ENCODE measurements around the gene SPATA31C1.

Gene SPATA31C1

DNA sequence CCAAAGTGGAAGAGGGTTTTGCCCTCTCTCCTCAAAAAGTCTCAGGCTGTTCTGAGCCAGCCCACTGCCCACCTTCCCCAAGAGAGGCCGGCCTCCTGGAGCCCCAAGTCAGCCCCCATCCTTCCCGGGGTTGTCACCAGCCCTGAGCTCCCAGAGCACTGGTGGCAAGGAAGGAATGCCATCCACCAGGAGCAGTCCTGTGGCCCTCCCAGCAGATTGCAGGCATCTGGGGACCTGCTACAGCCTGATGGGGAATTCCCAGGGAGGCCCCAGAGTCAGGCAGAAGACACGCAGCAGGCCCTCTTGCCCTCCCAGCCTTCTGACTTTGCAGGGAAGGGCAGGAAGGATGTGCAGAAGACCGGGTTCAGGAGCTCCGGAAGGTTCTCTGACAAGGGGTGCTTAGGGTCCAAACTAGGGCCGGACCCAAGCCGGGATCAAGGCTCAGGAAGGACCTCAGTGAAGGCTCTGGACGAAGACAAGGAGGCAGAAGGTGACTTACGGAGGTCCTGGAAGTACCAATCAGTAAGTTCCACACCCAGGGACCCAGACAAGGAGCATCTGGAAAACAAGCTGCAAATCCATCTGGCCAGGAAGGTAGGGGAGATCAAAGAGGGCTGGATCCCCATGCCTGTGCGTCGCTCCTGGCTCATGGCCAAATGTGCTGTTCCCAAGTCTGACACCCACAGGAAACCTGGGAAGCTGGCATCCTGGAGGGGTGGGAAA lies 31.4 kb upstream of the SPATA31C1 start:
- H3K4me1 ChIP-seq, result peaks cover 16% of the 10 kb centered on the region
- H3K4me3 ChIP-seq, result no peak overlapping the region
- TF ChIP-seq Cebpa-rat (IDR thresholded peaks at IDR 0.05), result no peak
- no peak overlapping the region for H3K27ac ChIP-seq
- H3K9me3 ChIP-seq, result no peaks in the 10 kb centered on the region
- H3K27me3 ChIP-seq, result no peaks in the 10 kb centered on the region
- no peak overlapping the region for H3K9ac ChIP-seq
- H3K36me3 ChIP-seq, result no peaks in the 10 kb centered on the region
- H4K20me1 ChIP-seq, result no peaks in the 10 kb centered on the region
- no peak overlapping the region for H3K4me2 ChIP-seq

DNA sequence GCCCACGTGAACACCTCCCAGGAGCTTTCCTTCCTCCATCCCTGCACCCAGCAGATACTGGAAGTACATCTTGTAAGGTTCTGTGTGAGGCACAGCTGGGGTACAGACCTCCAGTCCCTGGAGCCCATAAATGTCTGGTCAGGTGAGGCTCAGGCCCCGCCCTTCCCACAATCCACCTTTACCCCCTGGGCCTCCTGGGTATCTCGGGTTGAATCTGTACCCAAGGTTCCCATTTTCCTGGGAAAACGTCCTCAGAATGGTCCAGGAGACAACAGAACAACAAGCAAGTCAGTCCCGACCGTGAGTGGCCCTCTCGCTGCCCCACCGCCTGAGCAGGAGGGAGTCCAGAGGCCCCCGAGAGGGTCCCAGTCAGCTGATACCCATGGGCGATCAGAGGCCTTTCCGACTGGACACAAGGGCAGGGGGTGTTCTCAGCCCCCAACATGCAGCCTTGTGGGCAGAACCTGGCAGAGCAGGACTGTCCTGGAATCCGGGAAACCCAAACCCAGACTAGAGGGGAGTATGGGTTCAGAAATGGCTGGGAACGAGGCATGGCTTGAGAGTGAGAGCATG lies 30.7 kb upstream of the SPATA31C1 start:
- H3K36me3 ChIP-seq, result no peaks in the 10 kb centered on the region
- no peak overlapping the region for H3K27ac ChIP-seq
- no peak overlapping the region for H3K4me3 ChIP-seq
- no peak overlapping the region for H3K9ac ChIP-seq
- H3K9me3 ChIP-seq, result no peaks in the 10 kb centered on the region
- no peaks in the 10 kb centered on the region for H3K27me3 ChIP-seq
- TF ChIP-seq Cebpa-rat (IDR thresholded peaks at IDR 0.05), result no peak
- no peaks in the 10 kb centered on the region for H4K20me1 ChIP-seq
- peaks cover 16% of the 10 kb centered on the region for H3K4me1 ChIP-seq
- no peak overlapping the region for H3K4me2 ChIP-seq

DNA sequence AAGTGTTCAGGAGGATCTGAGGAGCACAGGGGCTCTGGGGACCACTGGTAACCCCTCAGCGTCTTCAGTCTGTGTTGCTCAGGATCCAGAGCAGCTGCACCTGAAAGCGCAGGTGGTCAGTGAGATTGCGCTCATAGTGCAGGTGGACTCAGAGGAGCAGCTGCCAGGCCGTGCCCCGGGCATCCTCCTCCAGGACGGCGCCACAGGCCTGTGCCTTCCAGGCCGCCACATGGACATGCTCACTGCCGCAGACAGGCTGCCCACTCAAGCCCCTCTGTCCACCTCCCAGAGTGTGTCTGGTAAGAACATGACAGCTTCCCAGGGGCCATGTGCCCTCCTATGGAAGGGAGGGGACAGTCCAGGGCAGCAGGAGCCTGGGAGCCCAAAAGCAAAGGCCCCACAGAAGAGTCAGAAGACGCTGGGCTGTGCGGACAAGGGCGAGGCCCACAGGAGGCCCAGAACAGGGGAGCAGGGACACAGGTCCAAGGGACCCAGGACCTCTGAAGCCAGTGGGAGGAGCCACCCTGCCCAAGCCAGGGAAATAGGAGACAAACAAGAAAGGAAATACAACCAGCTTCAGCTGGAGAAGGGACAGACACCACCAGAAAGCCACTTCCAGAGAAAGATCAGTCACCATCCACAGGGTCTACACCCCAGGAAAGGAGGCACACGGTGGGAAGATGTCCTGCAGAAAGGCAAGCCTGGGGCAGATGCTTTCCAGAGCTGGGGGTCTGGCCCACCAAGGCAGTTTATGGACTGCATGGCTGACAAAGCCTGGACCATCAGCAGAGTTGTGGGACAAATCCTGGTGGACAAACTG lies 29.9 kb upstream of the SPATA31C1 start:
- H3K36me3 ChIP-seq, result no peaks in the 10 kb centered on the region
- H3K4me3 ChIP-seq, result no peak overlapping the region
- H3K9ac ChIP-seq, result no peak overlapping the region
- no peaks in the 10 kb centered on the region for H4K20me1 ChIP-seq
- H3K4me1 ChIP-seq, result peaks cover 10% of the 10 kb centered on the region
- H3K27me3 ChIP-seq, result no peaks in the 10 kb centered on the region
- H3K4me2 ChIP-seq, result no peak overlapping the region
- no peak overlapping the region for H3K27ac ChIP-seq
- H3K9me3 ChIP-seq, result no peaks in the 10 kb centered on the region
- TF ChIP-seq Cebpa-rat (IDR thresholded peaks at IDR 0.05), result no peak

DNA sequence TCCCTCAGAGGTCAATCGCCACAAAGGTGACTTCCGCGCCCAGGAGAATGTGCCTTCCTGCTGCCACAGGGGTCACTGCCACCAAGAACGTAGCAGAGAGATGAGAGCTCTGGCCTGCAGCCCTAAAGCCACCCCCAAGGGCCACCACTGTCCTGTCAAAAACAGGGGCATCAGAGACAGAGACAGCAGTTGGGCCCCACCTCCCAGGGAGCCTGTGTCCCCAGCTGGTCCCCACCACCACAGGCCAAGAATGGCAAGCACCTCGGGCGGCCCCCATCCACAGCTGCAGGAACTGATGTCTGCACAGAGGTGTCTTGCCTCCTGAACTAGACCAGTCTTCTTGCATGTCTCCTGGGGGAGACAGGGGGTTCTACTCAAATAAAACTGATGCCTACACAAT lies 29.3 kb upstream of the SPATA31C1 start:
- no peak overlapping the region for H3K4me3 ChIP-seq
- no peaks in the 10 kb centered on the region for H4K20me1 ChIP-seq

DNA sequence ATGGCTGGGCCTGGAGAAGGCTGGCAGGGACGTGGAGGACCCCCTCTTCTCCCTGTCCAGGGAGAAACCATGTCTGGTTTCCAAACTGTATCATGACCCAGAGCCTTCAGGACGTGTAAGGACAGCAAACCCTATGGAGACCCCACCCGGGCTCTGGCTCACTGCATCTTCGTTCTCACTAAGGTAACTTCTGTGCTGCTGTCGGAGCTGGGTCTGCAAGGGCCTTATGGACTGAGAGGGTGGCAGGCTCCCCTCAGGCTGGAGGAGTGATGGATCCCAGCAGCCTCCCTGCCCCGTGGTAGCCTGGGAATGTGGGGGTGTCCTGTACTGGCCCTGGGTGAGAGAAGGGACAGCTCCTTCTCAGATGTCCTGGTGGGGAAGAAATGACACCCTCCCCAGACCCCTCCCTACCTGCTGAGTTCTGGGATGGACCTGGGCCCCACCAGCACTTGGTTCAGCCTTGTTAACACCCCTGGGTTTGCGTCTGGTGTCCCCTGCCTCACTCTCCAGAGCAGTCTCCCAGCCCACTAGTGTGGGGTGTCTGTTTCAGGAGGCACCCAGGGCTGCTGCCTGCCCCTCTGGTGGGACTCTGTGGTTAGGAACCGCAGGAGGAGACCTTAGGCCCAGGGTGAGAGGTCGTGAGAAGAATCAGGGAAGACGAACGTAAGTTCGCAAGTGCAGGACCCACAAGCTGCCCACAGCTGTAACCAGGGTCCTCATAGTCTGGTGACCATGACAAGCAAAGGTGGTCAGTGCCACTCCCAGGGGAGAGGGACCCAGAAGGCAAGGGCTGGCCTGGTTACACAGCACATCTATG lies 28.5 kb upstream of the SPATA31C1 start:
- Histone ChIP-seq H3K4me1 (no peaks in the 10 kb centered on the region), H3K4me2 (no peak overlapping the region), H3K9me3 (no peaks in the 10 kb centered on the region), H3K27ac (no peak overlapping the region), H3K36me3 (no peaks in the 10 kb centered on the region), H3K4me3 (no peak overlapping the region), H3K27me3 (no peaks in the 10 kb centered on the region), H3K9ac (no peak overlapping the region), H4K20me1 (no peaks in the 10 kb centered on the region)
- TF ChIP-seq Cebpa-rat (IDR thresholded peaks at IDR 0.05), result no peak

More for the DNA sequence above, 29.3 kb upstream of the SPATA31C1 start:
- H3K27me3 ChIP-seq, result no peaks in the 10 kb centered on the region
- H3K27ac ChIP-seq, result no peak overlapping the region
- H3K36me3 ChIP-seq, result no peaks in the 10 kb centered on the region
- no peak for TF ChIP-seq Cebpa-rat (IDR thresholded peaks at IDR 0.05)
- H3K9me3 ChIP-seq, result no peaks in the 10 kb centered on the region
- H3K9ac ChIP-seq, result no peak overlapping the region
- H3K4me1 ChIP-seq, result peaks cover 4% of the 10 kb centered on the region
- no peak overlapping the region for H3K4me2 ChIP-seq

DNA sequence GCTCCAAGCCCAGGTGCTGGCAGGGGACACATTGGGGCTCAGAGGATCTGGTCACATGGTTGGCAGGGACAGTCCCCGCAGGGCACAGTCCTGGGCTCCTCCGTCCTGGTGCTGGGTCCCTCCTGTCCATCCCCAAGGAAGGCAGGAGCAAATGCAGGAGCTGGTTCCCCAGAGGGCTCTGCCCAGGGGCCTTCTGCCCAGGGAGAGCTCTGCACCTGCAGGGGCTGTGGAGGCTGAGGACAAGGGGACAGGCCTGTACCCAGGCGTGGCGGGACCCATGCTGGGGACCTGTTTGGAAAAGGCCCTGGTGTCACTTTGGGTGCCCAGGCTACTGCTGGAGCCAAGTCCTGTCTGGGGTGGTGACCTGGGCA lies 27.9 kb upstream of the SPATA31C1 start:
- H3K36me3 ChIP-seq, result no peaks in the 10 kb centered on the region
- H3K27me3 ChIP-seq, result no peaks in the 10 kb centered on the region
- H3K27ac ChIP-seq, result no peak overlapping the region
- H4K20me1 ChIP-seq, result no peaks in the 10 kb centered on the region
- no peak overlapping the region for H3K4me2 ChIP-seq
- H3K4me3 ChIP-seq, result no peak overlapping the region
- TF ChIP-seq Cebpa-rat (IDR thresholded peaks at IDR 0.05), result no peak
- no peaks in the 10 kb centered on the region for H3K4me1 ChIP-seq
- H3K9ac ChIP-seq, result no peak overlapping the region
- H3K9me3 ChIP-seq, result no peaks in the 10 kb centered on the region

DNA sequence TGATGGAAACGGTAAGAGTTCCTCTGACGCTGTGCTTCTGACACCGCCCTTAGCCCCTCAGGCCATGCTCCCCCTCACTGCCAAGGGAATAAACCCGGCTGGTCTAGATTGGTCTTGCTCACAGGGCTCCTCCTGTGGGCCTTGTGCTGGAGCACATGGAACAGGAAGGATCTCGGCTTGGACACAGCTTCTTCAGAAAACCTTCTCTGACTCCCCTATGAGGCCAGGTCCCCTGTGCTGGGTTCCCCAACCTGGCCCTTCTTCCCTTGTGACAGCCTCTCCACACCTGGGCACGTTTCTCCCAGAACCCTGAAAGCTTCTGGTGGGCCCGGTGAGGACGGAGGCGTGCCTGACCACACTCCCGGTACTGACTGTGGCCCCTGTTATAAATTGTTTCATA lies 26.9 kb upstream of the SPATA31C1 start:
- TF ChIP-seq Cebpa-rat (IDR thresholded peaks at IDR 0.05), result no peak
- Histone ChIP-seq H3K9ac (no peak overlapping the region), H4K20me1 (no peaks in the 10 kb centered on the region), H3K27me3 (no peaks in the 10 kb centered on the region), H3K9me3 (no peaks in the 10 kb centered on the region), H3K27ac (no peak overlapping the region), H3K4me1 (no peaks in the 10 kb centered on the region), H3K36me3 (no peaks in the 10 kb centered on the region), H3K4me3 (no peak overlapping the region), H3K4me2 (no peak overlapping the region)

DNA sequence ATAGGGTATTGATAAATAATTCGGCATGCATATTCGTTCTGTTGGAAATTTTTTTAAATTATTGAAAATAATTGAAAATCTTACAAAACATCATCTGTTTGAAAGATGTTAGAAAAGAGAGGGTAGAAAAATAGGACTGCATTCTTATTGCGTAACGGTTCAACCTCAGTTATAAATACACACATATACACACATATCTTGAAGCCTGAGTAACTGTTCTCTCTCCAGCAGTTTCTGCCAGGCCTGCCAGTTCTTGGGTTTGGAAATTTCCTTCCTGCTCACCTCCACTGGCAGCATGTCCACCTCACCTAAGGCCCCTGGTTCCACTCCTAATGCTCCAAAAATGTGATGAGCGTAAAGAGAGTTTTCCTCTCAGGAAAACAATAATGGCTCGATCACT lies 26.0 kb upstream of the SPATA31C1 start:
- H3K36me3 ChIP-seq, result no peaks in the 10 kb centered on the region
- TF ChIP-seq Cebpa-rat (IDR thresholded peaks at IDR 0.05), result peak; percentile 54; the same call in 1 of the 2 replicates
- H3K9me3 ChIP-seq, result no peaks in the 10 kb centered on the region
- H3K4me3 ChIP-seq, result no peak overlapping the region
- H3K9ac ChIP-seq, result no peak overlapping the region
- no peaks in the 10 kb centered on the region for H3K4me1 ChIP-seq
- H3K4me2 ChIP-seq, result no peak overlapping the region
- no peaks in the 10 kb centered on the region for H3K27me3 ChIP-seq
- no peak overlapping the region for H3K27ac ChIP-seq
- H4K20me1 ChIP-seq, result no peaks in the 10 kb centered on the region

DNA sequence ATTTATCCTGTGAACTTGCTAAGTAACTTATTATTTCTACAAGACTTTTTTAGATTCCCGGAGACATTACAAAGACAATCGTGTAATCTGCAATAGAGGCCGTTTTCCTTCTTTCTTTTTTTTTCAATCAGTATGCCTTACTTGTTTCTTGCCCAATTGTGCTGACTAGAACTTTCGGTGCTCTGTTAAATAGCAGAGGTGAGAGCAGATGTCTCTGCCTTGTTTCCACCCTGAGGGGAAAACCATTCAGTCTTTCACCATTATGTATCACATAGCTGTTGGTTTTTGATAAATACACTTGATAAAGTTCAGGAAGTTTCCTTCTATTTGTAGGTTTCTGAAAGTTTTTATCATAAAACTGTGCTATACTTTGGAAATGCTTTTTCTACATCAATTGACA lies 24.8 kb upstream of the SPATA31C1 start:
- no peak overlapping the region for H3K4me2 ChIP-seq
- no peak overlapping the region for H3K9ac ChIP-seq
- no peak for TF ChIP-seq Cebpa-rat (IDR thresholded peaks at IDR 0.05)
- no peaks in the 10 kb centered on the region for H4K20me1 ChIP-seq
- no peaks in the 10 kb centered on the region for H3K9me3 ChIP-seq
- no peak overlapping the region for H3K27ac ChIP-seq
- H3K4me3 ChIP-seq, result no peak overlapping the region
- no peaks in the 10 kb centered on the region for H3K36me3 ChIP-seq
- H3K27me3 ChIP-seq, result no peaks in the 10 kb centered on the region
- H3K4me1 ChIP-seq, result no peaks in the 10 kb centered on the region

All from BLaER1 (cell line).